ENCODE results near the gene DMD. TPM values are rescaled to one million over a fixed set of nuclear protein-coding genes. Genes with fewer than 3 reads are reported as not detected.

The DMD gene
- total and polyA plus RNA-seq, 4 donors = 19.9 to 260 (median 111) TPM

GRCh38 chrX:31870267-31870666 is 1341.1 kb downstream of the DMD start:
- no peak overlapping the region for H3K4me3 ChIP-seq (ENCODE audit: low read length in 2 of 2)
- H3K4me1 ChIP-seq (ENCODE audit: control insufficient read depth in 1 of 2, insufficient read depth in 2 of 2, low read length in 2 of 2) = peaks cover 0 to 2% of the 10 kb centered on the region in 2 donors
- H3K9me3 ChIP-seq (ENCODE audit: control insufficient read depth, low read length) = no peaks in the 10 kb centered on the region
- H3K36me3 ChIP-seq (ENCODE audit: control insufficient read depth in 1 of 2, insufficient read depth in 2 of 2, low read length in 1 of 2) = no peaks in the 10 kb centered on the region
- H3K27me3 ChIP-seq (ENCODE audit: control insufficient read depth in 1 of 2, insufficient read depth in 2 of 2, low read length in 1 of 2) = no peaks in the 10 kb centered on the region
- ATAC-seq (ENCODE audit: low FRiP score) (no peak), DNase-seq (no peak)
- intact Hi-C loops (cut with DNase I) = no loop called here
- H3K27ac ChIP-seq (ENCODE audit: low read depth in 1 of 2, low read length in 2 of 2) = no peak overlapping the region

- ATAC-seq (ENCODE audit: low FRiP score) (no peak), DNase-seq (no peak)
- Histone ChIP-seq H3K27ac (ENCODE audit: low read depth in 1 of 2, low read length in 2 of 2) (no peak overlapping the region), H3K36me3 (ENCODE audit: control insufficient read depth in 1 of 2, insufficient read depth in 2 of 2, low read length in 1 of 2) (no peaks in the 10 kb centered on the region), H3K9me3 (ENCODE audit: control insufficient read depth, low read length) (no peaks in the 10 kb centered on the region), H3K4me3 (ENCODE audit: low read length in 2 of 2) (no peak overlapping the region), H3K27me3 (ENCODE audit: control insufficient read depth in 1 of 2, insufficient read depth in 2 of 2, low read length in 1 of 2) (no peaks in the 10 kb centered on the region), H3K4me1 (ENCODE audit: control insufficient read depth in 1 of 2, insufficient read depth in 2 of 2, low read length in 2 of 2) (no peaks in the 10 kb centered on the region)
- intact Hi-C loops (cut with DNase I) = no loop called here
Observed at GRCh38 chrX:31860686-31861085, 1350.7 kb downstream of the DMD start.

- H3K4me1 ChIP-seq (ENCODE audit: control insufficient read depth in 1 of 2, insufficient read depth in 2 of 2, low read length in 2 of 2) = no peaks in the 10 kb centered on the region
- no peaks in the 10 kb centered on the region for H3K27me3 ChIP-seq (ENCODE audit: control insufficient read depth in 1 of 2, insufficient read depth in 2 of 2, low read length in 1 of 2)
- H3K27ac ChIP-seq (ENCODE audit: low read depth in 1 of 2, low read length in 2 of 2) = no peak overlapping the region
- H3K36me3 ChIP-seq (ENCODE audit: control insufficient read depth in 1 of 2, insufficient read depth in 2 of 2, low read length in 1 of 2) = no peaks in the 10 kb centered on the region
- H3K9me3 ChIP-seq (ENCODE audit: control insufficient read depth, low read length) = no peaks in the 10 kb centered on the region
- no peak for DNase-seq
- no peak overlapping the region for H3K4me3 ChIP-seq (ENCODE audit: low read length in 2 of 2)
- intact Hi-C loops (cut with DNase I) = no loop called here
- 68 to 87% methylated on average over 2 of the region's 2 CpGs for WGBS, 2 donors
- no peak for ATAC-seq (ENCODE audit: low FRiP score)
Observed at GRCh38 chrX:31858915-31859314, 1352.4 kb downstream of the DMD start.

- Histone ChIP-seq H3K9me3 (ENCODE audit: control insufficient read depth, low read length) (no peaks in the 10 kb centered on the region), H3K27me3 (ENCODE audit: control insufficient read depth in 1 of 2, insufficient read depth in 2 of 2, low read length in 1 of 2) (no peaks in the 10 kb centered on the region), H3K4me3 (ENCODE audit: low read length in 2 of 2) (no peak overlapping the region), H3K4me1 (ENCODE audit: control insufficient read depth in 1 of 2, insufficient read depth in 2 of 2, low read length in 2 of 2) (no peaks in the 10 kb centered on the region), H3K36me3 (ENCODE audit: control insufficient read depth in 1 of 2, insufficient read depth in 2 of 2, low read length in 1 of 2) (no peaks in the 10 kb centered on the region), H3K27ac (ENCODE audit: low read depth in 1 of 2, low read length in 2 of 2) (no peak overlapping the region)
- 81 to 94% methylated on average over 5 of the region's 5 CpGs for WGBS, 2 donors
- DNase-seq (no peak), ATAC-seq (ENCODE audit: low FRiP score) (no peak)
- intact Hi-C loops (cut with DNase I) = no loop called here
Observed at GRCh38 chrX:31854716-31855115, 1356.6 kb downstream of the DMD start.

- Histone ChIP-seq H3K27me3 (ENCODE audit: control insufficient read depth in 1 of 2, insufficient read depth in 2 of 2, low read length in 1 of 2) (no peaks in the 10 kb centered on the region), H3K4me1 (ENCODE audit: control insufficient read depth in 1 of 2, insufficient read depth in 2 of 2, low read length in 2 of 2) (no peaks in the 10 kb centered on the region)
- intact Hi-C loops (cut with DNase I) = no loop called here
Observed at GRCh38 chrX:31851761-31852160, 1359.6 kb downstream of the DMD start.

GRCh38 chrX:31847773-31848172 is 1363.6 kb downstream of the DMD start:
- DNase-seq = no peak
- intact Hi-C loops (cut with DNase I) = no loop called here
- Histone ChIP-seq H3K9me3 (ENCODE audit: control insufficient read depth, low read length) (no peaks in the 10 kb centered on the region), H3K4me3 (ENCODE audit: low read length in 2 of 2) (no peak overlapping the region), H3K36me3 (ENCODE audit: control insufficient read depth in 1 of 2, insufficient read depth in 2 of 2, low read length in 1 of 2) (no peaks in the 10 kb centered on the region), H3K27me3 (ENCODE audit: control insufficient read depth in 1 of 2, insufficient read depth in 2 of 2, low read length in 1 of 2) (no peaks in the 10 kb centered on the region), H3K27ac (ENCODE audit: low read depth in 1 of 2, low read length in 2 of 2) (no peak overlapping the region), H3K4me1 (ENCODE audit: control insufficient read depth in 1 of 2, insufficient read depth in 2 of 2, low read length in 2 of 2) (no peaks in the 10 kb centered on the region)
- no peak for ATAC-seq (ENCODE audit: low FRiP score)
- WGBS, 2 donors = 80 to 90% methylated on average over 2 of the region's 2 CpGs

More at GRCh38 chrX:31851761-31852160, 1359.6 kb downstream of the DMD start:
- no peaks in the 10 kb centered on the region for H3K9me3 ChIP-seq (ENCODE audit: control insufficient read depth, low read length)
- H3K27ac ChIP-seq (ENCODE audit: low read depth in 1 of 2, low read length in 2 of 2) = no peak overlapping the region
- no peak for ATAC-seq (ENCODE audit: low FRiP score)
- H3K4me3 ChIP-seq (ENCODE audit: low read length in 2 of 2) = no peak overlapping the region
- no peak for DNase-seq
- no peaks in the 10 kb centered on the region for H3K36me3 ChIP-seq (ENCODE audit: control insufficient read depth in 1 of 2, insufficient read depth in 2 of 2, low read length in 1 of 2)
- 58 to 73% methylated on average over 1 of the region's 1 CpG for WGBS, 2 donors

GRCh38 chrX:31845003-31845402 is 1366.3 kb downstream of the DMD start:
- no peaks in the 10 kb centered on the region for H3K36me3 ChIP-seq (ENCODE audit: control insufficient read depth in 1 of 2, insufficient read depth in 2 of 2, low read length in 1 of 2)
- intact Hi-C loops (cut with DNase I) = no loop called here
- H3K27me3 ChIP-seq (ENCODE audit: control insufficient read depth in 1 of 2, insufficient read depth in 2 of 2, low read length in 1 of 2) = no peaks in the 10 kb centered on the region
- DNase-seq (no peak), ATAC-seq (ENCODE audit: low FRiP score) (no peak)
- no peaks in the 10 kb centered on the region for H3K4me1 ChIP-seq (ENCODE audit: control insufficient read depth in 1 of 2, insufficient read depth in 2 of 2, low read length in 2 of 2)
- H3K27ac ChIP-seq (ENCODE audit: low read depth in 1 of 2, low read length in 2 of 2) = no peak overlapping the region
- no peak overlapping the region for H3K4me3 ChIP-seq (ENCODE audit: low read length in 2 of 2)
- WGBS, 2 donors = 2 to 26% methylated on average over 1 of the region's 1 CpG
- H3K9me3 ChIP-seq (ENCODE audit: control insufficient read depth, low read length) = no peaks in the 10 kb centered on the region

GRCh38 chrX:31838617-31839016 is 1372.7 kb downstream of the DMD start:
- DNase-seq (no peak), ATAC-seq (ENCODE audit: low FRiP score) (no peak)
- Histone ChIP-seq H3K9me3 (ENCODE audit: control insufficient read depth, low read length) (no peaks in the 10 kb centered on the region), H3K27ac (ENCODE audit: low read depth in 1 of 2, low read length in 2 of 2) (no peak overlapping the region), H3K4me3 (ENCODE audit: low read length in 2 of 2) (no peak overlapping the region), H3K27me3 (ENCODE audit: control insufficient read depth in 1 of 2, insufficient read depth in 2 of 2, low read length in 1 of 2) (no peaks in the 10 kb centered on the region), H3K36me3 (ENCODE audit: control insufficient read depth in 1 of 2, insufficient read depth in 2 of 2, low read length in 1 of 2) (no peaks in the 10 kb centered on the region), H3K4me1 (ENCODE audit: control insufficient read depth in 1 of 2, insufficient read depth in 2 of 2, low read length in 2 of 2) (no peaks in the 10 kb centered on the region)
- WGBS, 2 donors = 41 to 76% methylated on average over 4 of the region's 4 CpGs
- intact Hi-C loops (cut with DNase I) = no loop called here

GRCh38 chrX:31837445-31838049 is 1373.8 kb downstream of the DMD start:
- Histone ChIP-seq H3K9me3 (ENCODE audit: control insufficient read depth, low read length) (no peaks in the 10 kb centered on the region), H3K27ac (ENCODE audit: low read depth in 1 of 2, low read length in 2 of 2) (no peak overlapping the region), H3K4me3 (ENCODE audit: low read length in 2 of 2) (no peak overlapping the region), H3K4me1 (ENCODE audit: control insufficient read depth in 1 of 2, insufficient read depth in 2 of 2, low read length in 2 of 2) (no peaks in the 10 kb centered on the region), H3K36me3 (ENCODE audit: control insufficient read depth in 1 of 2, insufficient read depth in 2 of 2, low read length in 1 of 2) (no peaks in the 10 kb centered on the region), H3K27me3 (ENCODE audit: control insufficient read depth in 1 of 2, insufficient read depth in 2 of 2, low read length in 1 of 2) (no peaks in the 10 kb centered on the region)
- 63 to 71% methylated on average over 6 of the region's 6 CpGs for whole genome bisulfite sequencing, 2 donors
- ATAC-seq (ENCODE audit: low FRiP score) = peak; percentile 52
- intact Hi-C loops (cut with DNase I) = no loop called here
- no peak for DNase-seq

All from aorta (tissue), 5 donors.